Stimulated activated CD8-positive, alpha-beta memory T cell treated with anti-CD3 and anti-CD28 coated beads, Interleukin-12 subunit alpha, Interleukin-12 subunit beta, amount 100 ng/mL, for 24 hours (primary cell): Measurements from ENCODE around the gene MMADHC.
"Not testable (repeated sequence)": the region's sequence is repeated elsewhere in the genome, so short reads cannot be mapped to it uniquely, and the experiment has no call there.

ENCODE experiments used
- DNase-seq: peaks from one replicate; pipeline ENCODE4 v3.0.0-alpha.2; 2020; ENCODE audit errors: extremely low read depth

The MMADHC gene

DNA sequence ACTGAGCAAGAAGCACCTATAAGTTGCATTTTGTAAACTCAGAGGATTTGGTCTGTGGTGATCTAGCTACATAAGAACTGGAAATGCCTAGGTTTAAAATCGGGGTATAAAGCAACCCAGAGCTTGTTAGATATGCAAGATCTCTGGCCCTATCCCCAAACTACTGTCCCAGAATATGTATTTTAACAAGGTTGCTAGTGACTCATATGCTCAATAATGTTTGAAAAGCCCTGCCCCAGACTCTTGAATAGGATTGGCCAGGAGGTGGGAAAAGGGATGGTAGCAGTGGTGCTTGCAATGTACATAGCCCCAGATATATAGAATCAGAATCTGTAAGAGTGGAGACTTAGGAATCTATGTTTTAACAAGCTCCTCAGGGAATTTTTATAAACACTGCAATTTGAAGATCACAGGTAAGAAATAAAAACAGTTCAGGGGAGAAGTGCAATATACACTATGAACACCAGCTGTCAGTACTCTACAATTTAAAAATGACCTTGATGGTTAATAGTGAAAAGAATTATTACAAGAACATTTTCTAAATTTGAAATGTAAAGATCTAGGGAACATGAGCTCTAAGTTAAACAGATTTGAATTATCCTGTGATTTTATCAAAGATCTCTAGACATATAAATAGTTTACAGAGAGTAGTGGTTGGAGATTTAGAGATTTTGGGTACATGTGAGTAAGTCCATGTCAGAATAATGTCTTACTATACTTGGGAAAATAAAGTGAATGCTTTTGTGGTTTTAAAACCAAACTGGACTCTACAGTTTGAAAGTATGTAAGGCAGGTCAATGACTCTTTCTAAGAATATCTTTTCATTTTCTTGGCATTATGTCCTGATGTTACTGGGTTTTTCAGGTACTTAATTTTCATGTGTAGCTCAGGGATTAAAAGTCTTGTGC is 7.7 kb upstream of the MMADHC start:
- DNase-seq, result no peak

DNA sequence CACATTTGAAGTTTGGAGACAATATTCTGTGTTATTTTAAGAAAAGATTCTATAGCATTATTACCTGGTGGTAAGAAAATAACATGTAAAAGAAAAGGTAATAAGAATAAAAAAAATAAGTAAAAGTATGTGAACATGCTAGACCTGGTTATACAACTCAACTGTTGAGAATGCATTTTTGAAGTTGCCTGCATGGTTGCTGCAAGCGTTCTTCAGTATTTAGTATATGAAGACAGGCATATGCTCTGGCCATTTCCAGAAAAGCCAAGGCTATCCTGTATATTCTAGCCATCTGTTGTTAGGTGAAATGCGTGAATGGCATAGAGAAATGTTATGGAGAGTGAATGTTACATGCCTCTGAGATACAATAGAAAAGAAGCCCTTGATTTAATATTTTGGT is 6.8 kb upstream of the MMADHC start:
- no peak for DNase-seq

DNA sequence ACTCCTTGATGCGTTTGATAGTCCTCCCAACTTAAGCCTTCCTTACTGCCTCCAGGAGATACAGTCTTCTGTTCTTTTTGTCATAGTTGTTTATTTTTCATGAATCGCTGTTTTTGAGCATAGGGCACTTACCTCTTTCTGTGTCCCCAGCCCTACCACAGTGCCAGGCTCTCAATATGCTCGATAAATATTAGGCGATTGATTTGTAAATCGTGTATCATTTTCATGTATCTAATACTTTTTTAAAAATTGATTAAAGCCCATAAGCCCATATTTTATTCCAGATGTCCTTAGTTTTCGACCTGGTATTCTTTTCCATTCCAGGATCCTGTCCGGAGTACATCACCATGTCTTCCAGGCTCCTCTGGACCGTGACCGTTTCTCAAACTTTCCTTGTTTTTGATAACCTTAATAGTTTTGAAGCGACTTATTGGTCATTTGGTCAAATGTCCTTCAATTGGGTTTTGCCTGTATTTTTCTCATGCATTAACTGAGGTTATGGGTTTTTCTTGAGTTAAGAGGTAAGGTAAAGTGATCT is 444 bp upstream of the MMADHC start:
- DNase-seq, result no peak

DNA sequence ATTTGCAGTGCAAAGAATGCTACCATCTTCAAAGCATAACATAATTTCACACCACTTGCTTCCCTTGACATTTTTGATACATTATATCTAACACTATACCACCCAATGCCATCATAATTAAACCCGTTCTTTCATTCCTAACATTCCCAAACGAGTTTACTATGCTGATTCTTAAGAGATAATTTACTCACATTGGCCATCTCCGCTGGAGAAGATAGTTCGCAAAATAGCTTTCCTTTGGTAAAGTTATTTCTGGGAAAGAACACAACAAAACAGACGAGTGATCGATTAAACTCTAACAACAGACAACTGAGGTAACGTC is 716 bp downstream of the MMADHC start:
- DNase-seq, result no peak

DNA sequence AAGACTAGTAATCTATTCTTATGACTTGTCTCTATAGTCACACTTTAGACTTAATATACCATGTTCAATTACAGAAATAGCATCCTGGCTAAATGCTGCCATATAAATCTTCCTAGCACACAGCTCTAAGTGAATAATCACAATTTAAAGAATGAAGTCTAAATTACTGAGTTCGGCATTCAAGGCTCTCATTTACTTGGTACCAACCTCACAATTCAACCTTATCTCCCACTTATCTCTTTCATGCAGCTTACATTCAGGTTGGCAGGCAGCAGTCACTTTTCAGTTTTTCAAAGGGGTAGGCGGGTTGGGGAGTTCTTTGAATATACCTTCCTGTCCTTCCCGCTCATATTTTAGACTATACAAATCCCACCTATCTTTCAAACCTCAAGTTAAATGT is 1.5 kb downstream of the MMADHC start:
- DNase-seq, result no peak

DNA sequence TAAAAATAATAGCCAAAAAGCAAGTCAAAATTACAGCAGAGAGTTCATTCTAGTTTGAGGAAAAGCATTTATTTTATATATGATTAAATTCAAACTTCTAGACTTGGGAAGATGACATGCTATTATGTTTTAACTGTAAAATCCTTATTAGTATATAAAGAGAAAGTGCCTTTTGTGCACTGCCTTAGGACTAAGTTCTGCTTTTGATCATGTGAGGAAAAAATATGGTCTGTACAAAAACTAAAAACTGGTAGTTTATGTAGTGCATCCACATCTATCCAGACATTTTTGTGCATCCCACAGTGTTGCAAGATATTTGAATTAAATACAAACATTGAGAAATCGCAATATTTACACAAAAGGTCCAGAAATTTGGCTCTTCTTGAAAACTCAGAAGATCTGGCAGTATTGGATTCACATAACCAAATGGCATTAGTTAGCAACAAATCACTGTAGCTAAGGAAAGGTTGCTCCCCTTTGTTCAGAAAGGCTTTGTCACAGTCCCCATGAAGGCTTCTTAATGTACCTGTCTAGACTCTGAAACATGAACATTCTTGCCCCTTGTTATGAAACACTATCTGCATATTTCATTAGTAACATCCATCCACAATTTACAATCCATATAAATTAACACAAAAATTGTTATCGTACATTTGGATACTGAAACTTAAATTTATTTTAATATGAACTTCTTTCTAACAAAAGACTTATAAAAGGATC is 2.2 kb downstream of the MMADHC start:
- no peak for DNase-seq

DNA sequence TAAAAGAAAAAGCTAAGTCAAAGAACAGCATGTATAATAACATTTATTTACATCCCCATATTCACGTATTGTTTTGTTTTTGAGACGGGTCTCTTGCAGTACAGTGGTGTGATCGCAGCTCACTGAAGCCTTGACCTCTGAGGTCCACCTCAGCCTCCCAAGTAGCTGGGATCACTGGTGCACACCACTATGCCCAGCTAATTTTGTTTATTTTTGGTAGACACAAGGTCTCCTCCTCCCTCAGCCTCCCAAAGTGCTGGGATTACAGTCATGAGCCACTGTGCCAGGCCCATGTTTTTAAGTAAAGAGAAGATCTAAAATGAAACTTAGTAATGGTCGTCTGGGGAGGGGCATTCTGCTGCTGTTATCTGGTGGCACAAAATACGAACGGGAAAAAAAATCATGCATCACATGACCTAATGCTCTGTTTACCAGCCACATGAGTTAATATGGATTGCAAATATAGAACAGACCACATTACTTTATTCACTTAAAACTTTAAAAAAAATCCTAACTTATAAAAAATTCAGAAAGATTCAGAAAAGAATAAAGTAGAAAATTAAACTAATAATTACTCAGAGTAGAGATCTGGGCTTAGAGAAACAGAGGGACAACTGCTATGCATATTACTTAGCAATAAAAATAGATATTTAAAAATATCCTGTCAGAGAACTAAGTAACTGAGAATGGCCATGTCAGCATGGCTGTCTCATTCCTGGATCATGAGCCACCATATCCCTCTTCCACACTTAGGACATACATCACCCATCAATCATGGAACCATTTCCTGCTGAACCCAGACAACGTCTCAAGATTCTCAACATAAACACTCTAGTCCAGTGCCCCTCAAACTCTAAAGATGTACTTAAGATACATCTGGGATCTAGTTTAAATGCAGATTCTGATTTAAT is 7.3 kb downstream of the MMADHC start:
- no peak for DNase-seq

DNA sequence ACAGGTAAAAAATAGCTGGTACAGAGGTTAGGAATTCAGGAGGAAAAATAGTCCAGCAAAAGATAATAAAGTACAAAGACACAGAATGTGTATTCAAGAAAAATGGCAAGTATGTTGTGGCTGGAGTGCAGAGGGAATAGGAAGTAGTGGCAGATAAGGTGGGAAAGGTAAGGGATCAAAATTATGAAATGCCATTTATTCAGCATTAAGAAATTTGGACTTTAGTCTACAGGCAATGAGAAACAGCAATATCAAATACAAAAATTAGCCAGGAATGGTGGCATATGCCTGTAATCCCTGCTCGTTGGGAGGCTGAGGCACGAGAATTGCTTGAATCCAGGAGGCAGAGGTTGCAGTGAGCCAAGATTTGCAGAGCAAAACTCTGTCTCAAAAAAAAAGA is 10.3 kb downstream of the MMADHC start:
- DNase-seq, result no peak

DNA sequence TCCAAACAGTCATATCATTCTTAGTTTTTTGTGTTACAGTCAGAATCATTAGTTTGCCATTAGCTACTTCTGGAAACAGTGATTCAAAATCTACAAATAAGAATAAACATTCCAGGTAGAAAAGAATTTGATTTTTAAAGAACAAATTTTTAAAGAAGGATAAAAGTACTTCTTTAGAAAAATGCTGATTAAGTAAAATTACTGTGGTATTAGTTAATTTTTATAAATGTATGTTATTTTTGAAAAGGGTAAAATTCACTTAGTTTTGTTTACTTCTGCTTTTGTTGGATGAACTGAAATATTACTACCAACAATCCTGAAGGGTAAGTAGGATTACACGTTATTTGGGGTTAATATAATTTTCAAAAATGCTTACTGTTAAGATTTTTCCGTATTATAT is 11.8 kb downstream of the MMADHC start:
- DNase-seq, result no peak

DNA sequence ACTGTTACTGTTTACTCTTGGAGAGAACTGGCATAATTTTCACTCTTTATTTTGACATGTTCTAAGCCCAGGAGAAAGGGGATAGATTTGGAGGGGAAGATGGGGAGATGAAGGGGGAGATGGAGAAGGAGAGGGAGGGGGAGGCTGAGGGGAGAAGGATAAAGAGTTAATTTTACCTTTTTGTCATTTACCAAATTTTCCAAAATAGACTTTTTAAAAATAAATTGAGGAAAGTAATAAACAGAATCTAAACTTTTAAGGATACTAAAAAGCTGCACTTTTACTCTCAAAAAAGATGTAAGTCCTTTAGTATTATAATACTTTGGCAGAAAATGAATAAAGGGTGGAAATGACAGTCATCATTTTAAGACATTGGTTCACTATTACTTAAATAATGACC is 12.3 kb downstream of the MMADHC start:
- DNase-seq, result no peak

DNA sequence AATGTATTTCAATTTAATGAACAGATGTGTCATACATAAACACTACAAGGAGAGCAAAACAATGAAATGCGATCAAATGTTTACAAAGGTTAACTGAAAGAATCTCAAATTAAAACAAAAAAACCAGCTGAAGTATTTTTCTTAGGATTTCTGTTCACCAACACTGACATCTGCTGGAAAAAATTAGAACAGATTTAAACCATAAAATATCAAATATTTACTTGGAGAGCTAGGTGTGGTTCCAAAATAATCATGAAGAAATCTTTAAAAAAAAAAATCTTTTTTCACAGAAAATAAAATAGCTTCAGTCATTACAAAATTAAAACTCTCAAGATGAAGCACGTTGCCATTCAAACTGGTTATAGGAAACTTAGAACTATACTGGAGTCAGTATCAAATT is 13.8 kb downstream of the MMADHC start:
- no peak for DNase-seq

DNA sequence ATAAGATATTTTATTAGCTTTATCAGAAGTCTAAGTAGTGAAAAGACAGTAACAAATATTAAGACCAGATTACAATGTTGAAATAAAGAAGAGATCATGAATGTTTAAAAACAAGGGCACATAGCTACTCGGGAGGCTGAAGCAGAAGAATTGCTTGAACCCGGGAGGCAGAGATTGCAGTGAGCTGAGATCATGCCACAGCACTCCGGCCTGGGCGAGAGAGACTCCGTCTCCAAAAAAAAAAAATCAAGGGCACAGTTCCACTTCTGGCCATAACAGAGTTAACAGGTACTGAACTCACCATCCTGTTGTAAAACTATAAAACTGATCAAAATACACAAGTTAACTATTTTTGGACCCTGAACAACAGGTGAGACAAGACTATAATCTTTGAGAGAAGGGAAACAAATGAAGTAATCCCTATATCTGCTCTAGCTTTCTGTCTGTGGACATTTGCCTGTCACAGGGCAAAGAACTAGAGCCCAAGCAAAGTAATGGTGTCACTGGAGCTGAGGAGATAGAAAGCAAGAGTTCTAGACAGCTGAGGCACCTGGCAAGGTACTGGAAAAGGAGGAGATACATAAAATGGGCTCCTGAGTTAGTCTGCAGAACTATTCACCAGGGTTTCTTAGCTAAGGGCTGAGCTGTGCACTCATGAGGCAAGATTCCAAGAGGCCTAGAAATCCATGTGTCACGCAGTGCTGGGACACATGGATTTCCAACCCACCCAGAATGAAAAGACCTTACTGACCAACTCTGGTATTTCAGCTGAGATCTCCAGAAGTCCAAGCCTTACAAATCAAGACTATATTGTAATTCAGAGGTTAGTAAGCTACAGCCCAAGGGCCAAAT is 15.2 kb downstream of the MMADHC start:
- no peak for DNase-seq

DNA sequence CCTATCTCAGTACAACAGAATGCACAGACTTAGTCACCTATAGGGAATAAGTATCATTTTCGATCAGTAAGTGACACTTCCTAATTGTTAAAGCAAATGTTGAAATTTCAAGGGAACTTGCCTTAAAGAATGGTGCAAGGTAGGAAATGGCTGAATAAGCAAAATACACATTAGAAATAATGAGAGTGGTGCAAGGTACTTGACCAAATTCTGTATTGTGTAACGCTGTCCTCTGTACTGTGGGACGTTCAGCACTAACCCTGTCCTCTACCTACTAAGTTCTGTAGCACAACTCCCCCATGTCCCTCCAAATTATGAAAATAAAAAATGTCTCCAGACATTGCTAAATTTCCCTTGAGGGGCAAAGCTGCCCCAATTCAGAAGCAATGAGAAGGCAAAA is 19.4 kb downstream of the MMADHC start:
- DNase-seq, result no peak

DNA sequence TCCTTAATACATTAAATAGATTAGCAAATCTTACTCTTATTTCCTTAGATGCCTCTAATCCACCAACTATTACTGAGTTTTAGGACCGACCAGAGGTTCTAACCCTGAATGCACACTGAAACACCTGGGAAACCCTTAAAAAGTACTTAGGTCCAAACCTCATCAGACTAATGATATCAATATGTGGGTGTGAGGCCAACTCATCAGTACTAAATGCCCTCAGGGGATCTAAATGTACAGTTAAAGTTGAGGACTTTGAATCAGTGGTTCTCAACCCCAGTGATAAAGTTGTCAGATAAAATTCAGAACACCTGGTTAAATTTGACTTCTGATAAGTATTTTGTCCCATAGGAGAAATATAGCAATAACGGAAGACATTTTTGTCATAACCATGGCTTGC is 20.9 kb downstream of the MMADHC start:
- DNase-seq, result no peak

DNA sequence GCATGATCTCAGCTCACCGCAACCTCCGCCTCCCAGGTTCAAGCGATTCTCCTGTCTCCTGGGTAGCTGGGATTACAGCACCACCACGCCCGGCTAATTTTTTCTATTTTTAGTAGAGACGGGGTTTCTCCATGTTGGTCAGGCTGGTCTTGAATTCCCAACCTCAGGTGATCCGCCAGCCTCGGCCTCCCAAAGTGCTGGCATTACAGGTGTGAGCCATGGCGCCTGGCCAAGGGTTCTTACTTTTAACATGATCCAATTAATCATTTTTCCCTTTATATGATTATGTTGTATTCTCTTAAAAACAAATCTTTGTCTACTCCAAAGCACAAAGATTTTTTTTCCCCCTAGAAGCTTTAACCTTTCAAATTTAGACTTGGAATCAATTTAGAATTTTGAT is 21.9 kb downstream of the MMADHC start:
- not testable (repeated sequence) for DNase-seq

DNA sequence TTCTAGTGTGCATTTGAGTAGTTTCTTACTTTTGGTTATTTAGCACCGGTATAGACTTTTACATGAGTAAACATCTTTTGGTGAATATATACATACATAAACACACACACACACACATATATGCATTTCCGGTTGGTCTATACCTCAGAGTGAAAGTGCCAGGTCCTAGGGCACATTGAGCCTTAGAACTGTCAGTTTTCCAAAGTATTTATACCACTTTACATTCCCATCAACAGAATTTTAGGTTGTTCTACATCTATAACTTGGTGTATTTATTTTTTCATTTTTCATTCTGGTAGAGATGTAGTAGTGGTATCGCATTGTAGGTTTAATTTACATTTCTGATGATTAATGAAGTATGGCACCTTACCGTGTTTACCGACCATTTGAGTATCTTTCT is 22.6 kb downstream of the MMADHC start:
- DNase-seq, result no peak

DNA sequence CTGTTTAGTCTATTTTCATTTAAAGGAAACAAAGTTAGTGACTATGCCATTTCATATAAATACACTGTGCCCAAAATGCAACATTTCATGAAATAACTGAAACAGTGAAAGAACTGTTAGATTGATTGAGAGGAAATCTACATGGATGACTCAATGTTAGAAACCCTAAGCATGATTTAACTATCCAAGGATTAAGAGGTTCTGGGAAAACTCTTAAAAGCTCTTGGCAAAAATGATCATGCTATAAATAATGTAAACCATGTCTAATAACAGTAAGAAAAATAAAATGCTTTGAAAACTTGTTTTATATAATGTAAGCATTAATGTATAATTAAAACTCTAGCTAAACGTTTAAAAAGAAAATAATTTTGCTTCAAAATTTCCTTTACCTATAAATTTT is 23.5 kb downstream of the MMADHC start:
- no peak for DNase-seq

DNA sequence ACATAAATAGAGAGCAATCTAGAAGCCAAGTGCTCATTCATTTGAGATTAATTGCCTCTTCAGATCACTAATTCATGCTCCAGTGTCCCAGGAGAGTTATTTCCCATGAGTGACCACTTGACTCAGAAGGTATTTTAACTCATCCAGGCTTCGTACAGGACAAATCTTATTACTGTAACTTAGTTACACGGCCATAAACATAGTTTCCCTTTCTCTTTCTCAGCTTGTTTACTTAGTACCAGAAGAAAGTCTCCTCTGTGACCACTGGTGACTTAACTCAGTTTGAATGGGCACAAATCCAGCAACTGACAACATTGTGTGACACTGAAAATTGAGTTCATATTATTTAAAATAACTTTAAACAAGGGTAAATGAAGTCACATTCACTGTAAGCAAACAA is 25.3 kb downstream of the MMADHC start:
- DNase-seq, result no peak

DNA sequence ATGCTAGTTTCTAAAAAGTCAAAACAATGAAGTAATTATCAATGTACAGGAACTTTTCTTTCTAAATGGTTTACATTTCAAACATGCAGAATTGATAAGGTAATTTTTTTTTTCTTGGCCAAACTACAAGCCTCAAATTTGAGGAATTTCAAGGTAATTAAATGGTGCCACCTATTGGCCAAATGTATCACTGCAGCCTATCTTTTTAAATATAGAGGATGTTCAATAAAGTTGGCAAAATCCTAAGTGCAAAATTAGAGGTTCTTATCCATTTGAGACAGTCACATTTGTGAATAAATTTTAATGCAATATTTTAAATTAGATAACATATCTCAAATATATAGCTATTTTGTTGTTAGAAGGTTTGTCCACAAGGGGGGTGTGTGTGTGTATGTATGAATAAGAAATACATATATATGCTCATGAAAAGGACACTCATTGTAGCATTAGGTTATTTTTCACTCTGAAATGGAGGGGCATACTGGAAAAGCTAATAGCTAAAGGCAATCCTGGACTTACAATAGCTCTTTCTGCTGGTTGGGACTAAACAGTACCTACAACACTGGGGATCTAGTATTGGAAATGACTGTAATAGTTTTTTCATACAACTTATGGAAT is 26.2 kb downstream of the MMADHC start:
- DNase-seq, result no peak

DNA sequence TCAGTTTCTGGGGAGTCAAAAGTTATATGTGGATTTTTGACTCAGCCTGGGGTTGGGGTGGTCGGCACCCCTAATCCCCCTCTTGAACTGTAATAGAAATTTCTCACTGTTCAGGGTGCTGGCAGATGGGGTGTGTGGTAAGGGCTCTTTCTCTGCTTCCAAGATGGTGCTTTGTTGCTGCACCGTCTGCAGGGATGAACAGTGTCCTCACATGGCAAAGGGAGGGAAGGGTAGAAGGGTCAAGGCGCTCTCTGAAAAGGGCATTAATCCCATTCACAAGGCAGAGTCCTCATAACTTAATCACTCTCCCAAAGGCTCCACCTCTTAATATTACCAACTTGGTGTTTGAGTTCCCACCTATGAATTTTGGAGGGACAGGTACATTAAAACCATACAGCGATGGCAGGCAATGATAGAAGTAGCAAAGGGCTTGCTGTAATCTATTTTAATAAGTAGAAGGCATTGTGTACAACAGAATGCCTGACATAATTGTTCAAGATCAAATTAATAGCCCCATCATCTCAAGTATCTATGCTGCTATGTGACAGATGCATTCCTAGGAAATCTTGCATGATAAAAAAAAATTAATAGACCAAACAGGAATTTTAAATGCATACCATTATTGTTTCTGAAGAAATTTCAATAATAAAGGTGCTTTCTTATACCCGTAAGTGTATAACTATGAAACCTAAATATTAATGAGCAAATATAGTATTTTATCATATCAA is 28.1 kb downstream of the MMADHC start:
- DNase-seq, result no peak
